COLO668 (cell line): ENCODE results near the gene FAM25A.
"Not testable (repeated sequence)": the region's sequence is repeated elsewhere in the genome, so short reads cannot be mapped to it uniquely, and the experiment has no call there.

Source experiments
- DNase-seq: peaks from one replicate; lab custom pipeline; 2025; ENCODE audit not compliant: unreplicated experiment; lab: John Stamatoyannopoulos, UW

FAM25A gene

GRCh38 chr10:87009134-87009696, 10.9 kb upstream of the FAM25A start:
- not testable (repeated sequence) for DNase-seq

- not testable (repeated sequence) for DNase-seq
Measured at GRCh38 chr10:87013528-87013927, 6.6 kb upstream of the FAM25A start.

GRCh38 chr10:87014986-87015716, 4.9 kb upstream of the FAM25A start:
- not testable (repeated sequence) for DNase-seq

- not testable (repeated sequence) for DNase-seq
Measured at GRCh38 chr10:87018127-87018526, 2.0 kb upstream of the FAM25A start.

- not testable (repeated sequence) for DNase-seq
Measured at GRCh38 chr10:87019066-87019465, 1.0 kb upstream of the FAM25A start.

GRCh38 chr10:87019504-87019903, 590 bp upstream of the FAM25A start:
- not testable (repeated sequence) for DNase-seq

GRCh38 chr10:87025285-87025958, 5.3 kb downstream of the FAM25A start:
- DNase-seq, result not testable (repeated sequence)

GRCh38 chr10:87026747-87027508, 6.8 kb downstream of the FAM25A start:
- DNase-seq, result not testable (repeated sequence)

GRCh38 chr10:87030419-87030818, 10.3 kb downstream of the FAM25A start:
- DNase-seq, result not testable (repeated sequence)

GRCh38 chr10:87030912-87031635, 11.0 kb downstream of the FAM25A start:
- no peak for DNase-seq

GRCh38 chr10:87036623-87037022, 16.5 kb downstream of the FAM25A start:
- DNase-seq, result no peak

GRCh38 chr10:87038286-87038717, 18.2 kb downstream of the FAM25A start:
- no peak for DNase-seq

GRCh38 chr10:87038786-87039185, 18.7 kb downstream of the FAM25A start:
- DNase-seq, result no peak

- DNase-seq, result not testable (repeated sequence)
Measured at GRCh38 chr10:87043579-87043978, 23.5 kb downstream of the FAM25A start.

GRCh38 chr10:87045434-87045938, 25.4 kb downstream of the FAM25A start:
- DNase-seq, result no peak

- DNase-seq, result no peak
Measured at GRCh38 chr10:87053111-87053510, 33.0 kb downstream of the FAM25A start.

- DNase-seq, result no peak
Measured at GRCh38 chr10:87053577-87054181, 33.6 kb downstream of the FAM25A start.

- DNase-seq, result no peak
Measured at GRCh38 chr10:87054373-87055295, 34.5 kb downstream of the FAM25A start.

- no peak for DNase-seq
Measured at GRCh38 chr10:87058171-87058570, 38.1 kb downstream of the FAM25A start.
